ENCODE results near the gene SLX9.

- TF ChIP-seq CTCF (IDR thresholded peaks at IDR 0.05) (no peak), EZH2 (IDR thresholded peaks at IDR 0.05; ENCODE audit: borderline replicate concordance, insufficient read depth, low read depth, low read length, poor library complexity, severe bottlenecking) (no peak)
These were observed 18.8 kb downstream of the SLX9 start for GRCh38 chr21:44958471-44959191.
